Kidney (tissue), 14 donors: ENCODE data around the gene LRRC1. TPM values are rescaled to one million over a fixed set of nuclear protein-coding genes. Genes with fewer than 3 reads are reported as not detected.

Experiments
- DNase-seq, 5 donors: peaks; one replicate each; pipeline ENCODE4 v3.0.0-alpha.2; 2013 to 2020
- FAIRE-seq: peaks from 2 replicates; lab custom pipeline; 2012; peaks lifted over from hg19 to GRCh38; lab: Jason Lieb, UNC
- H3K27ac ChIP-seq, 2 donors: one replicate each; pipeline ENCODE4 v1.7.0; 2013; ENCODE audit warnings: low read depth in 2 of 2, low read length in 2 of 2, inconsistent platforms in 1 of 2
- H3K27me3 ChIP-seq: one replicate; pipeline ENCODE4 v1.7.1; 2013; ENCODE audit warnings: low read length, inconsistent platforms; ENCODE audit not compliant: control insufficient read depth, insufficient read depth
- H3K36me3 ChIP-seq, 3 donors: one replicate each; pipeline versions ENCODE4 v1.7.0 to v1.7.1; 2013; ENCODE audit warnings: low read length in 3 of 3, control low read depth in 1 of 3, inconsistent platforms in 1 of 3; ENCODE audit not compliant: insufficient read depth in 3 of 3, control insufficient read depth in 2 of 3
- H3K4me1 ChIP-seq, 3 donors: one replicate each; pipeline versions ENCODE4 v1.7.0 to v1.7.1; 2013; ENCODE audit warnings: low read length in 3 of 3, inconsistent platforms in 1 of 3, low read depth in 1 of 3; ENCODE audit not compliant: control insufficient read depth in 2 of 3, insufficient read depth in 2 of 3
- H3K4me3 ChIP-seq, 3 donors: one replicate each; pipeline versions ENCODE4 v1.7.0 to v1.8.1; 2013; ENCODE audit warnings: low read length in 3 of 3, control low read depth in 1 of 3, inconsistent platforms in 1 of 3
- H3K9ac ChIP-seq, 3 donors: one replicate each; pipeline versions ENCODE4 v1.7.0 to v1.7.1; 2013; ENCODE audit warnings: low read length in 3 of 3, control low read depth in 1 of 3, inconsistent platforms in 1 of 3
- H3K9me3 ChIP-seq, 3 donors: one replicate each; pipeline versions ENCODE4 v1.7.0 to v1.7.1; 2013; ENCODE audit warnings: low read length in 3 of 3, control low read depth in 1 of 3, inconsistent platforms in 1 of 3; ENCODE audit not compliant: control insufficient read depth in 2 of 3, insufficient read depth in 1 of 3
- CTCF ChIP-seq: IDR thresholded peaks from 3 replicates; pipeline ENCODE4 v1.5.1; 2012; ENCODE audit warnings: mild to moderate bottlenecking, moderate library complexity, borderline replicate concordance; ENCODE audit not compliant: insufficient read depth; ENCODE audit errors: extremely low read depth
- intact Hi-C: fragments of 100-400 bp; cut with DNase I; formaldehyde crosslinking; loops from one replicate; pipeline ENCODE4 v1.11.1; 2022
- polyA plus RNA-seq: library from polyadenylated mRNA; stranded (reverse); fragments of 350-450 nt; fragmentation: Illumina TruSeq; extraction: RNeasy Lipid Tissue Mini Kit (QIAGEN cat#74804); gene quantifications from one replicate; pipeline ENCODE4 v1.2.3, GENCODE V29; 2014; ENCODE audit warnings: low read depth, low replicate concordance; ENCODE audit not compliant: insufficient read depth
- total RNA-seq: library from RNA; stranded (reverse); fragmentation: NEBNext Ultra II Directional; extraction: Animal tissue kit (Norgen Biotek cat#: 25700); gene quantifications from one replicate; pipeline ENCODE4 v1.2.1, GENCODE V29; 2021
- donor health status: control.
- donor health status: control.
- donor health status: control.
- donor health status: control.
- donor health status: control.
- donor health status: DM: yes; HTN: yes; CAD: no.
- donor health status: Normal renal cell carcinoma (clear cell type).

The LRRC1 gene
- total and polyA plus RNA-seq, 2 donors from 2014 or later, result 7.8 to 12.6 TPM

- no peak for DNase-seq
- Histone ChIP-seq H3K27me3 (no peaks in the 10 kb centered on the region), H3K36me3 (no peaks in the 10 kb centered on the region), H3K27ac (no peak overlapping the region), H3K9me3 (no peaks in the 10 kb centered on the region), H3K4me1 (peaks cover 0 to 6% (median 2%) of the 10 kb centered on the region in 3 donors), H3K9ac (no peak overlapping the region), H3K4me3 (no peak overlapping the region)
- intact Hi-C loops, result no loop called here
- TF ChIP-seq CTCF, result no peak
- FAIRE-seq, result no peak
These were observed 20.7 kb downstream of the LRRC1 start for GRCh38 chr6:53815381-53816119.

- TF ChIP-seq CTCF, result no peak
- intact Hi-C loops, result no loop called here
- no peak for FAIRE-seq
- H3K27ac ChIP-seq, result no peak overlapping the region
- no peaks in the 10 kb centered on the region for H3K36me3 ChIP-seq
- H3K4me1 ChIP-seq, result no peaks in the 10 kb centered on the region
- H3K27me3 ChIP-seq, result no peaks in the 10 kb centered on the region
- no peak overlapping the region for H3K9ac ChIP-seq
- peak in 3 of 5 donors; percentile 26 to 31 (median 27) for DNase-seq
- no peak overlapping the region for H3K4me3 ChIP-seq
- no peaks in the 10 kb centered on the region for H3K9me3 ChIP-seq
These were observed 24.2 kb downstream of the LRRC1 start for GRCh38 chr6:53818858-53819609.

- Histone ChIP-seq H3K36me3 (no peaks in the 10 kb centered on the region), H3K27me3 (no peaks in the 10 kb centered on the region), H3K9ac (no peak overlapping the region), H3K4me1 (no peaks in the 10 kb centered on the region), H3K27ac (no peak overlapping the region), H3K4me3 (no peak overlapping the region), H3K9me3 (no peaks in the 10 kb centered on the region)
- DNase-seq (peak in 2 of 5 donors; percentile 28 to 35), FAIRE-seq (no peak)
- intact Hi-C loops, result no loop called here
- TF ChIP-seq CTCF, result no peak
These were observed 27.8 kb downstream of the LRRC1 start for GRCh38 chr6:53822401-53823125.
